GM18873 (cell line): ENCODE measurements around the gene UNC45B.
"Not testable (repeated sequence)": the region's sequence is repeated elsewhere in the genome, so short reads cannot be mapped to it uniquely, and the experiment has no call there.

Experiments
- ATAC-seq: cut with Tn5 transposase; IDR thresholded peaks from one replicate; pipeline ENCODE4 v1.9.1; 2021; ENCODE audit warnings: mild to moderate bottlenecking, moderate library complexity, moderate number of reproducible peaks; ENCODE audit not compliant: unreplicated experiment, low FRiP score

UNC45B gene

DNA sequence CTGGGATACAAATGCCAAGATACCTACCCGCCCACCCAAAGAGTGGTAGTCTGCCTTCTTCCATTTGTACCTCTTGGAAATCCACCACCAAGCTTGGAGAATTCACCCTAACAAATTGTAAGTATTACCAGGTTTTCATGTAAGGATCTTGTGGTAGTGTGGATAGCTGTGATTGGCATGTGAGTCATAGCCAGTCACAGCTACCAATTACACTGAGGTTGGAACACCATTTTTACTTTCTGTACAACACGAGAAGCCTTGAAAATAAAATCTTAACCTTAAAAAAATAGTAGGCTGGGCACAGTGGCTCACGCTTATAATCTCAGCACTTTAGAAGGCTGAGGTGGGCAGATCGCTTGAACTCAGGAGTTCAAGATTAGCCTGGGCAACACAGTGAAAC, 65.1 kb downstream of the UNC45B start:
- no peak for ATAC-seq

DNA sequence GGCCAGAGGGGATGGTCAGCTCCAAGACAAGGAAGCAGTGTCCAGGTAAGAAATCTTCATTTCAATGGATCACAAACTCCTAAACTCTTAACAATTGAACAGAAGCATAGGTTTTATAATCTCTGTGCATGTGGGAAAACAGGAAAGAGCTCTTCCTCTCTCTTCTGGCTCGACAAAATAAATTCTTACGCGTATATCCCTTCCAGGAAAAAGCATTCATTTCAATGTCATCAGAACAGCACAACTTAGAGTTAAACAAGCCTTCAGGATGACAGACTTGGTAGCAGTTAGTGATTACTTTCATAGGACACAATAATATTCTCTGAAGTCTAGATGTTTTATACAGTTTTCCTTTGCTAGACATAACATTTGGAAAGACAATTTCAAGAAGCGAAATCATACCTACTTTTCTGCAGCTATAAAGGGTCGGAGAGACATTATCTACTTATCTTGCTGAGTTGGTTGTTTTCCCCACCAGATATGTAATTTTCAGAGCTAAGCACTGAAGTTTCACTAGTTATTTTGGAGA, 65.9 kb downstream of the UNC45B start:
- no peak for ATAC-seq

DNA sequence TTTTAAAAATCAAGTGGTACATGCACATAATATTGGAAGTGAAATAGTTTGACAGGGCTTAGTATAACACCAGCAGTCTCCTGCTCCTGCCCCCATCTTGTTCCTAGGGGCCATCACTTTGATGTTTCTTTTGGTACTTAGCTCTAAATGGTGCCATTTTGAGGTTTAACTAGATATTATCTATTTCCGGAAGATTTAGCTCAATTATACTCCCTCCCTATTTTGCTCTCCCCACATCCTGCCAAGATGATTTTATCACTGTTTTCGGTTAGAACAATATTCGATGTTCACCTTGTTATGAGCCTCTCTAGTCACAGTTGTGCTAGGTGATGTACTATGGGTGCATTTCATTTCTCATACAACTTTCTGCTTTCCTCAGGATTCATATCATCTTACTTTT, 66.6 kb downstream of the UNC45B start:
- no peak for ATAC-seq

DNA sequence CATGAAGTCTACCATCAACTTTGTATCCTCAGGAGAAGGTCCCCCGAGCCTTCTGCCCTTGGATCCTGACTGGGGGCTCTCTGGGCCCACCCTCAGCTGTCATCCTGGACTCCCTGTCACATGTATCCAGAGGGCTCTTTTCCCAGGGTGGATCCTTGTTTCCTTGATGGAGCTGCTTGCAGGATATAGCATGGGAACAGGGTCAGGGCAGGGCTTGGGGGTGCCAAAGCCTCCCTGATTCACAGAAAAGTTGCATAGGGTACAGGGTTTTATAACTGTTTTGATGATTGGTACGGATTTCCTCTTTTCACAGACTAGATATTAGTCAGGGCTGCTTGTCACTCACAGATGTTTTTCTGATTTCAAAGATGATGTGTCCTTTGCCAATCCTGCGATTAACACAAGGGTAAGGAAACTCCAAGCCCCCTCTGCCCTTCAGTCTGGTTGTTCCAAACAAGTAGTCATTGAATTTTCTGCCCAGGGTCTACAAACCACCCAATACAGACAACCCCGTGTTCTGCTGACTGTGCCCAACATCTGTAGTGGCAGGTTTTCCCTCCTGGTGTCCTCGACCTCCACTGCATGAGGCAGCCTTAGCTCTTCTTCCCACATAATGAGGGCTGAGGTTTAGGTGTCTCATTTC, 67.1 kb downstream of the UNC45B start:
- no peak for ATAC-seq

DNA sequence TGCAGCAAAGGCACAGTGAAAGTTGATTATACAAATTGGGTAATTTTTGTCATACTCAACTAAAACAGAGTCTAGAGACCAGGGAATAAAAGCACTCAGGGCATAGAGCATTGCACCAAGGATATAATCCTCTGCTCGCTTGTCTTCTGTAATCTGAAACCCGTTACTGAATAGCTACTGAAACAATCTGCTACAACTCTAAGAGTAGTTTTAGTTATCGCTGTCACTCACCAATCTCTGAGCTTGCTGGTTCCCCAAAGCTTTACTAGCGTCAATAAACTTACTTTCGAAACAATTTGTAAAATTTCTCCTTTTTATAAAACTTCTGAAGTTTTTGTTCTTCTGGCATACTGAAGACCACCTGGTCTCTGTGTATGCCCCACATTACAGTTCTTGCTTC, 69.5 kb downstream of the UNC45B start:
- no peak for ATAC-seq

DNA sequence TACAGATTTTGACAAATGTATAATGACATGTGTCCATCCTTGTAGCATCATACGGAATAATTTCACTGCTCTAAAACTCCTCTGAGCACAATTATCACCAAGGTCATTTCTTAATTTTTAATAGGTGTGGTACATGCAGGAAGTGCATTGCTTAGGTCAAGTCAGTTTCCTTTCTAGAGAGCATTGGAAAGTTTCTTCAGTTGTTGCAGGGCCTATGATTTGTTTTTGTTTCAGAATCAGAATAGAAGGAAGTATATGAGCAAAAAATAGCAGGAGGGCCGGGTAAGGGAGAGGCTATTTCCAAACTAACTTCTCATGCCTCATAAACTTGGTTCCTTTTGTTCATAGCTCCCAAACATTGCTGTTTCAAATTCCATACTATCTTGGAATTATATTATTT, 71.3 kb downstream of the UNC45B start:
- ATAC-seq = no peak

DNA sequence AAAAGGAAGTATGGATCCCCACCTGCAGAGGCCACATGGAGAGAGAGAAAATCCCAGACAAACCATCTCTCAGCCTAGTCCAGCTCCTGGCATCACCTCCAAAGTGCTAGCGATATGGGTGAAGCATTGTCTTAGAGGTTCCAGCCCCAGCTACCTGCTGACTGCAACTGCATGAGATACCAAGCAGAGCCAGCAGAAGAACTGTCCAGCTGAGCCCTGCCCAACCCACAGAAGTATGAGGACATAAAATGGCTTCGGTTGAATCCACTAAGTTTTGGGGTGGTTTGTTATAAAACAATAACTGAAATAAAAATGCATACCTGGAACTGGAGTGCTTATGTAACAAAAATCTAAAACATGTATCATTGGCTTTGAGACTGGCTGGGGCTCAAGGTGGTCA, 74.8 kb downstream of the UNC45B start:
- no peak for ATAC-seq

DNA sequence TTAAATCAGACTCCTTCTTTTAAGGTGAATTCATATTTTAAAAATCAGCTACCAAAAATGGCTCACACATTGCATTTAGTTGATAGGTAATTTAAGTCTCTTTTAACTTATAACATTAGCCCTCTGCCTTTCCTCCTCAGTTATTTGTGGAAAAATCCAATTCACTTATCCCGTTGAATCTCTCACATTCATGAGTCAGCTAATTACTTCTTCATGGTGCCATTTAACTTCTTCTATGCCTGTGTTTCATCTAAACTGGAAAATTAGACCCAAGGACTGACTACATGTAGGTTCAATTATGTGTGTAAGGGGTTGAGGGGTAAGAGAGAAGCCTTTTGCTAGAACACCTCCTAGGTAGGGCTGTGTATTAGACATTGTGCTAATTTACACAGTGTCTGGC, 76.8 kb downstream of the UNC45B start:
- ATAC-seq = no peak

DNA sequence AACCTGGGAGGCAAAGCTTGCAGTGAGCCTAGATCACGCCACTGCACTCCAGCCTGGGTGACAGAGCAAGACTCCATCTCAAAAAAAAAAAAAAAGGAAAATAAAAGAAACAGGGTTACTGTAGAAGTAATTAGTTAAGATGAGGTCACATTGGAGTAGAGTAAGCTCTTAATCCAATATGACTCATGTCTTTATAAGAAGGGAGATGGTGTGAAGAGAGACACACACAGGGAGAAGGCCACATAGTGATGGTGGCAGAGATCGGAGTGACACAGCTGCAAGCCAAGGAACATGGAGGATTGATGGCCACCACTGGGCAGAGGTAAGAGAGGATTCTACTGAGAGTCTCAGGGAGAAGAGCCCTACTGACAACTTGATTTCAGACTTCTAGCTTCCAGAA, 79.9 kb downstream of the UNC45B start:
- ATAC-seq = no peak

DNA sequence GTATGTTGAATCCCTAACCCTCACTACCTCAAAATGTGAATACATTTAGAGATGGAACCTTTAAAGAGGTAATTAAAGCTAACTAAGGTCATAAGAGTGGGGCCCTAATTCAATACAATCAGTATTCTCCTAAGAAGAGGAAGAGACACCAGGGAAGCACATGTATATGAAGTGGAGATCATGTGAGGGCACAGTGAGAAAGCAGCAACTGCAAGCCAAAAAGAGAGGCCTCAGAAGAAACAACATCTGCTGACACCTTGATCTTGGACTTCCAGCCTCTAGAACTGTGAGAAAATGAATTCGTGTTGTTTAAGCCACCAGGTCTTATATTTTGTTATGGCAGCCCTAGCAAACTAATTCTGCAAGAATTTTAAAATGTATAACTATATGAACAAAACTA, 82.0 kb downstream of the UNC45B start:
- ATAC-seq = no peak

DNA sequence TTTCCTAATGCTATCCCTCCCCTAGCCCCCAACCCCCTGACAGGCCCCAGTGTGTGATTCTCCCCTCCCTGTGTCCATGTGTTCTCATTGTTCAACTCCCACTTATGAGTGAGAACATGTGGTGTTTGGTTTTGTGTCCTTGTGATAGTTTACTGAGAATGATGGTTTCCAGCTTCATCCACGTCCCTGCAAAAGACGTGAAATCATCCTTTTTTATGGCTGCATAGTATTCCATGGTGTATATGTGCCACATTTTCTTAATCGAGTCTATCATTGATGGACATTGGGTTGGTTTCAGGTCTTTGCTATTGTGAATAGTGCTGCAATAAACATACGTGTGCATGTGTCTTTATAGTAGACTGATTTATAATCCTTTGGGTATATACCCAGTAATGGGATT, 86.7 kb downstream of the UNC45B start:
- not testable (repeated sequence) for ATAC-seq

DNA sequence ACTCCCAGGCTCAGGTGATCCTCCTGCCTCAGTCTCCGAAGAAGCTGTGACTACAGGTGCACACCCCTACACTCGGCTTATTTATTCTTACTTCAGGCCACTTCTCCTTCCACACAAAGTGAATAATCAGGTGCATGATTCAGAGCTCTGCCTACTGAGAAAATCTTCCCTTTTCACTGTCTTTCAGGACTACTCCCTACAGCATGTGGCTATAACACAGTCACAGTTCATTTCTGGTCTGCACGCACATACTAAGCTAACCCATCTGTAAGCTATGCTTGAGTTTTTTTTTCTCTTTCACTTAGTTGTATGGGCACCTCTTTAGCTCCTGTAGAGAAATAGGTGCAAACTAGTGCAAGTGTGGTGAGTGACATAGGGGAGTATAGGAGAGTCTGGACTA, 87.7 kb downstream of the UNC45B start:
- ATAC-seq = no peak

DNA sequence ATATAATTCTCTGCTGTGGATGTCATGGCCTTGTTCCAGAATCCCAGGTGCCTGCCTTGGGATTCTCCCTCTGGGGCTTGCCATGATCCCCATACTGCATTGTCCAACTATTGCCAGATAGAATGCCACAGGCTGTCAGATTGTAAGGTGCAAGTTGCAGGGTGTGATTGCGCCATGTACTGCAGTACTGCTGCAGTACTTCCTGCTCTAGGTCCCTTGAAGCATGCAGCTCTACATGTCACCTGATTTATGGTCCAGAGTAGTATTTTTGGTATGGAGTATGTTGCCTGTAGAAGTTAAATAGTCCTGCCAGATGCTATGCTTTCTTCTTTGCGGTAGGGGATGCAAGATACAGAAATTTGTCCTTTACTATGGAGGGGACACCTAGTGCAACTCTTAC, 88.3 kb downstream of the UNC45B start:
- no peak for ATAC-seq

DNA sequence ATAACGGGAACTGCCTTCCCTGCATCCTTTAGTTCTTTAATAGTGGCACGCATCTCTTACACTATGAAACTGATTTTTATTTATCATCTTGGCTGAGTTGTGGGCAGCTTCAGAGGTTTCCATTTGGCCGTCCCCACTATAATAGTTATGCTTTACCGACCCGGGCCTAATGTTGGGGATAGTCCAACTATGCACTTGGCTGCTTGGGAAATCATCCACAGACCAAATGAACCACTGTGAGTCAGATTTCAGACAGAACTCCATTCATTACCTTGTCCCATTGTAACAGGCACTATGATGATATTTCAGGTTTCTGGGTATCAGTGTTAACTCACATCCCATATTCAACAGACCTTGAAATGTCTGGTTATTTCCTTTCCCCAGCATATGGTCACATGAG, 89.2 kb downstream of the UNC45B start:
- no peak for ATAC-seq

DNA sequence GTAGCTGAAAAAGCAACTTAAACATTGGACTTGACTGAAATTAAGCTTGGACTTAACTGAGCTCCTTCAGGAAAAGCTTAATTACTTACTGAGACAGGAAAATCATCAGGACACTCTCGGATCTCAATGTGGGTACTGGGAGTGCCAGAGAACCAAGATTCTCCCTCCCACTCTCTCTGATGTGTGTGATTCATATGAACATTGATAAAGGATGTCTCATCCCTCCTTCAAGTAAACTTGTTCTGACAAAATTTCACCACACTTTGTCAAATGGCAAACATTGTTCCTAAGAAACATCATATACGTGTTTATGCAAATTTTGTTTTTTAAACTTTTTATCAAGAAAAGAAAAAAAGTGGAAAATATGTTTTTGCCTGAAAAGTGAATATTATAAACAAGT, 91.2 kb downstream of the UNC45B start:
- ATAC-seq = no peak
